ENCODE results near the gene TUBA1C.
"Not testable (repeated sequence)": the region's sequence is repeated elsewhere in the genome, so short reads cannot be mapped to it uniquely, and the experiment has no call there.

The TUBA1C gene

GRCh38 chr12:49255857-49256637 lies 8.8 kb upstream of the TUBA1C start:
- DNase-seq = no peak

DNA sequence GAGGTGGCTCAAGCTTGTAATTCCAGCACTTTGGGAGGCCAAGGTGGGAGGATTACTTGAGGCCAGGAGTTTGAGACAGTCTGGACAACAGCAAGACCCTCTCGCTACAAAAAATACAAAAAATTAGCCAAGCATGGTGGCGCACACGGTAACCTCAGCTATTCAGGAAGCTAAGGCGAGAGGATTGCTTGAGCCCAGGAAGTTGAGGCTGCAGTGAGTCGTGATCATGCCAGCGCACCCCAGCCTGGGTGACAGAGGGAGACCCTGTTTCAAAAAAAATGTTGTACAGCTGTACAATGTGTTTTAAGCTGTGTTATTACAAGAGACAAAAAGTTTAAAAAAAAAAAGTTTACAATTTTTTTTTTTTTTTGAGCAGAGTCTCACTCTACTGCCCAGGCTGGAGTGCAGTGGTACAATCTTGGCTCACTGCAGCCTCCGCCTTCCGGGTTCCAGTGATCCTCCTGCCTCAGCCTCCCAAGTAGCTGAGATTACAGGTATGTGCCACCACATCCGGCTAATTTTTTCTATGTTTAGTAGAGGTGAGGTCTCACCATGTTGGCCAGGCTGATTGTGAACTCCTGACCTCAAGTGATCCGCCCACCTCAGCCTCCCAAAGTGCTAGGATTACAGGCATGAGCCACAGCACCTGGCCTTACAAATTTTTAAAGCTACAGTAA lies 7.2 kb upstream of the TUBA1C start:
- not testable (repeated sequence) for DNase-seq

DNA sequence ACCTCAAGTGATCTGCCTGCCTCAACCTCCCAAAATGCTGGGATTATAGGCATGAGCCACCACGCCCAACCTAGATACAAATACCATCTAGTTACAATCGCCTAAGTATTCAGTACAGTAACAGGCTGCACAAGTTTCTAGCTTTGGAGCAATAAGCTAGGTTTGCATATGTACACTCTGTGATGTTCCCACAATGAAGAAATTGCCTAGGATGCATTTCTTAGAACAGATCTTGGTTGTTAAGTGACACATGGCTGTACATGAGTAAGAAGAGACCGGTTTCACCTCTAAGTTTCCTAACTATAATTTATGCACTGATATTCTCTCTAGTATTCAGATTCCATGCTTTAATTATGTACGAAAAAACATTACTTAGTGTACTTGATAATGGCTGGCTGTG lies 5.4 kb upstream of the TUBA1C start:
- no peak for DNase-seq

DNA sequence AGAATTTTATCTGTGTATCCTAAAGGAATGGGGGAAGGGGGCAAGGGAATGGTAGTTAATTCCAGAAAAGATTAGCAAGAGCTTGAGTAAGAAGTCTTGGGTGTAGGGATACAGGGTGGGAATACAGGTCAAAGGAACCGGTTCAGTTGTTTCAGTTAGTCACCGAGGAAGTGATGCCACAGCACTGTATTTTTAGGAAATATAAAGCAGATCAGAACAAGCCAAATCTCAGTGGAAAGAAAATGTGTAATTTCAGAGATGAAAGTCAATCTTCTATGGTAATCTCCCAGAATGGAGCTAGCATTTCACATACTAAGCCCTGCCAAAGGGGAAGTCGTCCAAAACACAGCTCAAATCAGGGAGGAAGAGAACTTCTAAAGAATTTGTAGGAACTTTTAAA lies 4.7 kb upstream of the TUBA1C start:
- no peak for DNase-seq

DNA sequence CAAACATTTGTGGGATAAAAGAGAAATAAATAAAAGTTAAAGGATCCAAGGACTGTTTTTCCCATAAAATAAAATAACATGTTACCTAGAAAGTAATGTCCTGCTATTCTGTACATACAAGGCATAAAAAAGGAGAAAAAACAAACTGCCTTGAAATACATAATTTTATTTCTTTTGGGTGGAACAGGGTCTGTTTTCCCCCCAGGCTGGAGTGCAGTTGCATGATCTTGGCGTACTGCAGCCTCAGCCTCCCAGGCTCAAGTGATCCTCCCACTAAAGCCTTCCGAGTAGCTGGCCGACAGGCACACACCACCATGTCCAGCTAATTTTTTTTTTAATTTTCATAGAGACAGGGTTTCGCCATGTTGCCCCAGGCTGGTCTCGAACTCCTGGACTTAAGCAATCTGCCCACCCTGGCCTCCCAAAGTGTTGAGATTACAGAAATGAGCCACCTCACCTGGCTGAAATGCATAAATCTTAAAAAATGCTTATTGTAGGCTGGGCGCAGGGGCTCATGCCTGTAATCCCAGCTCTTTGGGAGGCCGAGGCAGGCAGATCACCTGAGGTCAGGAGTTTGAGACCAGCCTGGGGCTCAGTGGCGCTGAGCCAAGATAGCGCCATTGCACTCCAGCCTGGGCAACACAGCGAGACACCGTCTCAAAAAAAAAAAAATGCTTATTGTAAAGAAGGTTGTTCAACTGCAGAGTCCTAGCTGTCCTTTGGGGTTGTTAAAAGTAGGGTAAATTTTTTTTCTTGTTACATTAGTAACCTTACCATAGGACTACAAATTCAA lies 4.1 kb upstream of the TUBA1C start:
- DNase-seq = no peak

- DNase-seq = no peak
Observed at GRCh38 chr12:49261721-49262120, 3.2 kb upstream of the TUBA1C start.

DNA sequence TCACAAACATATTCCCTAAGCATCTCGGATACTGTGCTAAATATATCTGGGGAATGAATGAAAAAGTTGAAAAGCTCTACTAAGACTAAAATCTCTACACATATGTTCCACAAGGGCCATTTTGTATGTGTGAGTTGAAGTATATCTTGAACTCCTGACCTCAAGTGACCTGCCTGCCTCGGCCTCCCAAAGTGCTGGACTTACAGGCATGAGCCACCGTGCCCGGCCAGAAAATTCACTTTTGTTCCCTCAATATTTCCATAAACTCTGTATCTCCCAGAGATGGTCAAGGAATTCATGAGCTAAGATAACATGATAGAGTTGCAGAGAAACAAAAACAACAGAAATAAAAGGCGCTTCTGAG lies 1.5 kb upstream of the TUBA1C start:
- DNase-seq = no peak

- DNase-seq = no peak
Observed at GRCh38 chr12:49264466-49264872, 413 bp upstream of the TUBA1C start.

- not testable (repeated sequence) for DNase-seq
Observed at GRCh38 chr12:49269191-49269590, 4.3 kb downstream of the TUBA1C start.

- no peak for DNase-seq
Observed at GRCh38 chr12:49272790-49273725, 8.2 kb downstream of the TUBA1C start.

GRCh38 chr12:49273726-49274395 lies 9.0 kb downstream of the TUBA1C start:
- DNase-seq = no peak

DNA sequence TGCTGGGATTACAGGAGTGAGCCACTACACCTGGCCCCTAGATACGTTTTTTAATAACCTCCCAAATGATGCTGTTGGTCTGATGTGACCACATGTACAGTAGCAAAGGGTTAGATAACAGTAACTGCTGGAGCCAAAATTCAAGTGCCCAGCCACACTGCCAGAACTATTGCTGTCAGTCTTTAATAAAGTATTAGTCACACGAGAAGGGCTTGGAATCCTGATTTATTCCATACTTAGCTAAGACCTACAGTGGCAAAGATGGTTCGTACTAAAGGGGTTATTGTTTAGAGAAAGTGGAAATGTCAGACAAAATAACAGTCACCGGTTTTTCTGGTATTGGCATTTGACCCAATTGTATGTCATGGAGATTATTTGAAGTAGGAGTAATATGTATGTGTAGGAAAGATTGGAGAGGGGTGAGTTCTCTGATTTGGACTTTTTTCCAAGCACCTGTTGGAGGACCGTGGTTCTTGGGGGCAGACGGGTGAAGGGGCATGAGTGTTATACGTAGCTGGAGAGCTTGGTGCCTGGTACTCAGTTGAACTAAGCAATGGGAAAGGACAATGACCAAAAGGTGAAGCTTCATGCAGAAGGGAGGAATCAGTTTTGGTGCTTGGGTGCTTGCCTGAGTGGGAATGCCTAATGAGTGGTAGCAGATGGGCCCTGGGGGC lies 9.7 kb downstream of the TUBA1C start:
- no peak for DNase-seq

DNA sequence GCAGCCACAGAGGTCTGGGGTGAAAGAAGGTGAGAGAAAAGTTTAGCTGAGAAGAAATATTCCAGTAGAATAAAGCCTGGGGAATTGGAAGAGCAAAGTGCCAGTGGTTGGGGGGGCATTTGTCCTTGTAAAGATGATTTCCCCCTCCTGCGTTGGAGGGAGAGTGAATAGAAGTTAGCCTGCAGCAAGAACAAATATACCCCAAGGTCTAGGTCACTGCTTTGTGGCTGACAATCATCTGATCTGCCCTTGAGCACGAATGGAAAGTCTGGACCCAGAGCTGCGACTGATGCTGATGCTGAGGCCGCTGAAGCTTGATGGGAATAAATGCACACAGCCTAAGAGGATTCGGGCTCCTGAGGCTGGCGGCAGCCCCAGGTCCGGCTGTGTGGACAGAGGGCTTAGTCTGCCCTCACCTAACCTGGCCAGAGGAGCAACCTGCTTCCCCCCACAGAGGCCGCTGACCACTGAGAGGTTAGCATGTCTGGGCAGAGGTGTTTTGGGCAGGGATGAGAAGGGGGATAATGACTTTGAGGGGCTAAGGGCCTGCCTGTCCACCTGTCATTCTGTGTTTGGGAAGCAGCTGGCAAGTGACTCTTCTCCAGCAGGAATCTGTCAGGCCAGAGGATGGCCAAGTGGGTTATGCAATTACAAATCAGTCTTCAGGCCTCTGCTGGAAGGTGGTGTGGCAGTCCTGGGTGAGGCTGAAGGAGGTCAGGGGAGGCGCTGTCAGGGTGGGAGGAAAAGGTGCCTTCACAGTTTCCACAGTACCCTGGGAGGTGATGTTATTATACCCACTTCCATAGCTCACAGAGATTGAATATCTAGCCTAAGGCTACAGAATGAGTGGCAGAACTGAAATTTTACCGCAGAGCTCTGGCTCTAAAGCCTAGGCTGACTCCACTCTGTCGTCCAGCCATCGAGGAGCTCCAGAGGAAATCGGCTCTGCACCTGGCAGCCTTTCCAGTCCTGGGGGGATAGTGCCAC lies 11.7 kb downstream of the TUBA1C start:
- DNase-seq = no peak

DNA sequence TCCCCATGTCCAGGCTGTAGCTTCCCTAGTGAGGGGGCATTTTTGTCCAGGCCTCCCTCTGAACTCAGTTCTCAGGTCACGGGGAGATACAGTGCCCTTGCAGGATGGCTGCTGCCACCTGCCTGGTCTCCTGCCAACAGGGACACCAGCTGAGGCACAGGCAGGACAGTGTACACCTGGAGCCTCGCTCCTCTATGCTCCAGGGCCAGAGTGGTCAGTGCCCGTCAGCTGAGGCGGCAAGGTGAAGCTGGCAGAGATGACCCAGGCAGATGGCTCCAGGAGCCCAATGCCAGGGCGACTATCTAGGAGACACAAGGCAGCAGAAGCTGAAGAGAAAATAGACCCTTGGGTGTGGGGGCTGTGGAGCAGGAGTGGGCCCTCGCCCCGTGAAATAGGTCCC lies 12.6 kb downstream of the TUBA1C start:
- DNase-seq = no peak

DNA sequence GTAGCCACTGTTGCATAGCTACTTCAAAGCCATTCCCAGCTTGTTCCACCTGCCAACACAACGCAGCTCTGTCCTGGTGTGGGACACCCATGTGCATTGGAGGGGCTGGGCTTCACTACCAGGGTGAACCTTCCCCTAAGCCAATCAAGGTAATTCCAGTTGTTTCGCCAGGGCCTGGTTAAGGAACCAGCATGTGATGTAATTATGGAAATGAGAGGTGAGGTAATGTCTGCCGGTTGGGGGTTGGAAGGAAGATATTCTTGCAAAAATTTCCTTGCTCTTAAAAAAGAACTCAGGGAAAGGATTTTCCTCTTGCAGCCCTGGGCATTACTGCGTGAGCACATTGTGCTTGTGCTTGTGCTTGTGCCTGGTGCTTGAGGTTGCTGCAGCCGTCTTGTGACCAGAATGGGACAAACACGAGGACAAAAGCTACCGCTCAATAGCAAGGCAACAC lies 14.9 kb downstream of the TUBA1C start:
- no peak for DNase-seq

GRCh38 chr12:49280545-49280944 lies 15.7 kb downstream of the TUBA1C start:
- not testable (repeated sequence) for DNase-seq

DNA sequence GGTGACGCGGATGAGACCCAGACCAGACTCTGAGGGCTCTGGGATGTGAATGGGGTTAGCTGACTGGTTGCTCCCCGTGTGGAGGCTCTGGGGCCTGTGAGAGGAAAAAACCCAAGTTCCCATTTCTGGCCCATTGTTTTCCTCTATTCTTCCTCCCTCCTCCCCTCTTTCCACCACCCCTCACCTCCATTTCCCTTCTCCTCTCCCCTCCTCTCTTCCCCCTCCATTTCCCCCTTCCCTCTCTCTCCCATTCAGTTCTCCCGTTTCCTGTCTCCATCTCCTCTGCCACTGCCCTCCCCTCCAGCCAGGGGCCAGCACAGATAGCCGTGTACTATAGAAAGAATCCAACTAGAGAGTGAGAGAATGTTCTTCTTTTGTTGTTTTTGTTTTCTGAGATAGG lies 17.4 kb downstream of the TUBA1C start:
- DNase-seq = no peak

DNA sequence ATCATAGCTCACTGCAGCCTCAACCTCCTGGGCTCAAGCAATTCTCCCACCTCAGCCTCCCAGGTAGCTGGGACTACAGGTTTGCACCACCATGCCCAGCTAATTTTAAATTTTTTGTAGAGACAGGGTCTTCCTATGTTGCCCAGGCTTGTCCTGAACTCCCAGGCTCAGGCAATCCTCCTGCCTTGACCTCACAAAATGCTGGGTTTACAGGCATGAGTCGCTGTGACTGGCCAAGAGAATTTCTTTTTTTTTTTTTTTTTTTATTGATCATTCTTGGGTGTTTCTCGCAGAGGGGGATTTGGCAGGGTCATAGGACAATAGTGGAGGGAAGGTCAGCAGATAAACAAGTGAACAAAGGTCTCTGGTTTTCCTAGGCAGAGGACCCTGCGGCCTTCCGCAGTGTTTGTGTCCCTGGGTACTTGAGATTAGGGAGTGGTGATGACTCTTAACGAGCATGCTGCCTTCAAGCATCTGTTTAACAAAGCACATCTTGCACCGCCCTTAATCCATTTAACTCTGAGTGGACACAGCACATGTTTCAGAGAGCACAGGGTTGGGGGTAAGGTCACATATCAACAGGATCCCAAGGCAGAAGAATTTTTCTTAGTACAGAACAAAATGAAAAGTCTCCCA lies 18.0 kb downstream of the TUBA1C start:
- DNase-seq = not testable (repeated sequence)
